CD4-positive, alpha-beta memory T cell (primary cell): ENCODE measurements around the gene CDK2. TPM values are rescaled to one million over a fixed set of nuclear protein-coding genes. Genes with fewer than 3 reads are reported as not detected.

ENCODE experiments used
- CTCF ChIA-PET: fragments of 350-600 bp; sonication (Branson Sonifier 250); formaldehyde crosslinking; loops from one replicate; lab custom pipeline; 2021; ENCODE audit warnings: inconsistent platforms; ENCODE audit not compliant: partially characterized antibody; lab: Charles Lee
- POLR2A ChIA-PET: fragments of 350-600 bp; sonication (Branson Sonifier 250); formaldehyde crosslinking; loops from one replicate; lab custom pipeline; 2021; ENCODE audit not compliant: partially characterized antibody; lab: Charles Lee
- DNase-seq, 5 donors: peaks; one replicate each; pipeline versions ENCODE4 v3.0.0 to v3.0.0-alpha.2; 2020 to 2022; ENCODE audit warnings: mixed read lengths in 1 of 5
- H3K27ac ChIP-seq: one replicate; pipeline ENCODE4 v1.7.0; 2013; ENCODE audit warnings: low read depth, low read length
- H3K27me3 ChIP-seq: 2 replicates; pipeline ENCODE4 v1.7.0; 2013; ENCODE audit warnings: mild to moderate bottlenecking, low read length, moderate library complexity; ENCODE audit not compliant: insufficient read depth
- H3K36me3 ChIP-seq: 2 replicates; pipeline ENCODE4 v1.7.0; 2013; ENCODE audit warnings: mild to moderate bottlenecking, low read length, moderate library complexity; ENCODE audit not compliant: insufficient read depth
- H3K4me1 ChIP-seq: 2 replicates; pipeline ENCODE4 v1.7.0; 2013; ENCODE audit warnings: mild to moderate bottlenecking, low read length, moderate library complexity; ENCODE audit not compliant: insufficient read depth
- H3K4me3 ChIP-seq, 2 donors: one replicate each; pipeline ENCODE4 v1.7.0; 2013; ENCODE audit warnings: low read length in 2 of 2, mild to moderate bottlenecking in 1 of 2
- H3K9me3 ChIP-seq, 2 donors: one replicate each; pipeline ENCODE4 v1.7.0; 2013; ENCODE audit warnings: low read length in 2 of 2, control low read depth in 1 of 2; ENCODE audit not compliant: control insufficient read depth in 1 of 2
- H3K27ac Mint-ChIP-seq, 7 donors: one replicate each; pipeline ENCODE4 v1.8.0; 2020 to 2021; ENCODE audit warnings: mixed read lengths in 7 of 7, mild to moderate bottlenecking in 6 of 7, inconsistent platforms in 3 of 7, moderate library complexity in 3 of 7
- H3K27me3 Mint-ChIP-seq, 2 donors: one replicate each; pipeline ENCODE4 v1.8.0; 2020 to 2021; ENCODE audit warnings: mixed read lengths in 2 of 2
- H3K36me3 Mint-ChIP-seq, 2 donors: one replicate each; pipeline ENCODE4 v1.8.0; 2020 to 2021; ENCODE audit warnings: mixed read lengths in 2 of 2, inconsistent platforms in 1 of 2, mild to moderate bottlenecking in 1 of 2
- H3K4me1 Mint-ChIP-seq, 4 donors: one replicate each; pipeline ENCODE4 v1.8.0; 2020 to 2021; ENCODE audit warnings: mixed read lengths in 4 of 4, mild to moderate bottlenecking in 1 of 4
- H3K4me3 Mint-ChIP-seq, 8 donors: one replicate each; pipeline ENCODE4 v1.8.0; 2020 to 2021; ENCODE audit warnings: mixed read lengths in 8 of 8, mild to moderate bottlenecking in 7 of 8, moderate library complexity in 6 of 8, inconsistent platforms in 3 of 8
- H3K9me3 Mint-ChIP-seq, 8 donors: one replicate each; pipeline ENCODE4 v1.8.0; 2020 to 2021; ENCODE audit warnings: mixed read lengths in 8 of 8, mild to moderate bottlenecking in 5 of 8, inconsistent platforms in 3 of 8, moderate library complexity in 1 of 8
- intact Hi-C: fragments of 100-400 bp; cut with micrococcal nuclease; formaldehyde crosslinking; loops from one replicate; pipeline ENCODE4 v1.15.1; 2023
- polyA plus RNA-seq, 2 donors: library from polyadenylated mRNA; unstranded; fragments of 300-500 nt; fragmentation: Illumina TruSeq; gene quantifications; one replicate each; pipeline ENCODE4 v1.2.3, GENCODE V29; 2021
- total RNA-seq, 2 experiments: library from RNA; stranded (reverse); gene quantifications; one replicate each; pipeline ENCODE4 v1.2.3, GENCODE V29; 2021

Gene CDK2
- total and polyA plus RNA-seq, 4 experiments from 2014 or later = 4.7 to 21.5 (median 11.6) TPM

- Mint-ChIP-seq H3K27me3 (no peaks in the 10 kb centered on the region), H3K36me3 (peaks cover 6 to 10% of the 10 kb centered on the region in 2 donors), H3K27ac (peak overlapping the region in 1 of 7 donors; percentile 32), H3K4me1 (peaks cover 0 to 6% (median 4%) of the 10 kb centered on the region in 4 donors), H3K9me3 (no peaks in the 10 kb centered on the region), H3K4me3 (no peak overlapping the region)
- Histone ChIP-seq H3K4me3 (no peak overlapping the region), H3K9me3 (no peaks in the 10 kb centered on the region), H3K27me3 (no peaks in the 10 kb centered on the region), H3K36me3 (no peaks in the 10 kb centered on the region), H3K4me1 (no peaks in the 10 kb centered on the region), H3K27ac (no peak overlapping the region)
- DNase-seq = no peak
- ChIA-PET CTCF (interaction anchor here (1.0 to 1.8 kb wide), 2 partner anchors 16 to 18 kb away, joined by 3 to 9 read pairs; no protein-coding TSS in a partner anchor), POLR2A (interaction anchor here (0.8 to 1.6 kb wide), 2 partner anchors 27 to 232 kb away, joined by 3 read pairs; no protein-coding TSS in a partner anchor)
- intact Hi-C loops = no loop called here
Observed at GRCh38 chr12:56013482-56013881, 46.9 kb downstream of the CDK2 start.

GRCh38 chr12:56014205-56014604 is 47.6 kb downstream of the CDK2 start:
- Histone ChIP-seq H3K27me3 (no peaks in the 10 kb centered on the region), H3K36me3 (no peaks in the 10 kb centered on the region), H3K9me3 (no peaks in the 10 kb centered on the region), H3K4me3 (no peak overlapping the region), H3K4me1 (no peaks in the 10 kb centered on the region), H3K27ac (no peak overlapping the region)
- H3K36me3 Mint-ChIP-seq = peaks cover 3 to 10% of the 10 kb centered on the region in 2 donors
- no peak overlapping the region for H3K4me3 Mint-ChIP-seq
- H3K27ac Mint-ChIP-seq = no peak overlapping the region
- no peak for DNase-seq
- POLR2A ChIA-PET = interaction anchor here (0.8 to 1.6 kb wide), 2 partner anchors 27 to 233 kb away, joined by 3 read pairs; no protein-coding TSS in a partner anchor
- H3K4me1 Mint-ChIP-seq = peaks cover 0 to under 1% (median 0%) of the 10 kb centered on the region in 4 donors
- H3K9me3 Mint-ChIP-seq = no peaks in the 10 kb centered on the region
- intact Hi-C loops = no loop called here
- no peaks in the 10 kb centered on the region for H3K27me3 Mint-ChIP-seq
- CTCF ChIA-PET = interaction anchor here (0.7 to 1.8 kb wide), 3 partner anchors 15 to 1228 kb away, joined by 3 to 9 read pairs (median 3); no protein-coding TSS in a partner anchor

GRCh38 chr12:56017181-56017580 is 50.6 kb downstream of the CDK2 start:
- no peak overlapping the region for H3K27ac ChIP-seq
- POLR2A ChIA-PET = no interaction called here

GRCh38 chr12:56018356-56018755 is 51.7 kb downstream of the CDK2 start:
- peaks cover 13 to 32% (median 23%) of the 10 kb centered on the region in 4 donors for H3K4me1 Mint-ChIP-seq
- Histone ChIP-seq H3K4me3 (no peak overlapping the region), H3K9me3 (no peaks in the 10 kb centered on the region), H3K4me1 (peaks cover 32% of the 10 kb centered on the region), H3K27me3 (no peaks in the 10 kb centered on the region), H3K27ac (no peak overlapping the region), H3K36me3 (no peaks in the 10 kb centered on the region)
- H3K4me3 Mint-ChIP-seq = peak overlapping the region in 1 of 8 donors; percentile 42
- intact Hi-C loops = no loop called here
- peaks cover 3 to 5% of the 10 kb centered on the region in 2 donors for H3K36me3 Mint-ChIP-seq
- peak overlapping the region in 1 of 7 donors; percentile 44 for H3K27ac Mint-ChIP-seq
- no peak for DNase-seq
- ChIA-PET POLR2A (interaction anchor here (1.5 kb wide), 1 partner anchor 12 kb away, joined by 4 read pairs; no protein-coding TSS in a partner anchor), CTCF (interaction anchor here (2.9 kb wide), 1 partner anchor 23 kb away, joined by 16 read pairs; no protein-coding TSS in a partner anchor)
- no peaks in the 10 kb centered on the region for H3K27me3 Mint-ChIP-seq
- no peaks in the 10 kb centered on the region for H3K9me3 Mint-ChIP-seq

More at GRCh38 chr12:56017181-56017580, 50.6 kb downstream of the CDK2 start:
- Histone ChIP-seq H3K27me3 (no peaks in the 10 kb centered on the region), H3K36me3 (no peaks in the 10 kb centered on the region), H3K4me1 (peaks cover 26% of the 10 kb centered on the region), H3K4me3 (no peak overlapping the region), H3K9me3 (no peaks in the 10 kb centered on the region)
- Mint-ChIP-seq H3K4me3 (no peak overlapping the region), H3K4me1 (peaks cover 12 to 25% (median 20%) of the 10 kb centered on the region in 4 donors), H3K9me3 (no peaks in the 10 kb centered on the region), H3K36me3 (peaks cover 3 to 5% of the 10 kb centered on the region in 2 donors), H3K27me3 (no peaks in the 10 kb centered on the region), H3K27ac (no peak overlapping the region)
- intact Hi-C loops = no loop called here
- CTCF ChIA-PET = interaction anchor here (1.4 kb wide), 1 partner anchor 10 kb away, joined by 4 read pairs; no protein-coding TSS in a partner anchor
- DNase-seq = no peak

DNA sequence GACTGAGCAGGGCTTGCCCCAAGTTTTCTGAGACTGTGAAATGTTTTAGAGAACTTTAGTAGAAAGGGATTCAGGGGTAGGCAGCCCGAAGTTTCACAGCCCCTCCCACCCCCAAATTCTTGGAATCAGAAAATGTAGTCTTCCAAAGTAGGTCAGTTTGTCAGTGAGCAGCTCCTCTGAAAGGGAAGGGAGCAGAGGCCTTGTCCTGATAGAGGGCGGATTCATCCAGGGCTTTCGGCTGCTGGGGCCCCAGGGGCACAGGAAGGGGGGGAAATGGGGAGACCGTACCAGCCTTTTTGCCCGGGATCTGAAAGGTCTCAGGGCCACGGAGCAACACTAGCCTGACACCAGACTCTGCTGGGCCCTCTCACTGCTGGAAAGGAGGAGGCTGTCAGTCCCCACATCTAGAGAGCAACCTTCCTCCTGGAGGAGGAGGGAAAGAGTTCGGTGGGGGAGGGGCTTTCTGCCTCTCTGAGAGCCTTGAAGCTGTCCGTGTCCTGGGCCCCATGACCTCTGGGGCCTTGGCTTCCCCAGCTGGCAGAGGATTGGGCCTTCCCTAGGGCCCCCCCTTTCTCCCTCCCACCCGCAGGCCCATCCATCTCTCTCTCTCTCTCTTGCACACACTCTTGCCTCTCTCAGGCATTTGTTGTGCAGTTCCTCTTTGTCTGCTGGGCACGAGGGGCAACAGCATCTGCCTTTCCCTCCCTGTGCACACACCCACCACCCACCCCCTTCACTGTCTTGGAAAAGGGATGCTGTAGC is 54.0 kb downstream of the CDK2 start, which contains the start of gene IKZF4:
IKZF4 (plus strand) TSS at position 621 of the 762 bp plus-strand sequence. CDS start 451 bp downstream, outside the sequence.
- ChIA-PET CTCF (interaction anchor here (0.8 to 2.9 kb wide), 4 partner anchors 12 to 282 kb away, joined by 3 to 16 read pairs (median 3); no protein-coding TSS in a partner anchor), POLR2A (interaction anchor here (0.7 to 1.9 kb wide), 8 partner anchors 10 to 291 kb away, joined by 3 to 9 read pairs (median 4); partner anchors contain the start of genes PA2G4, RAB5B and SUOX)
- Histone ChIP-seq H3K4me1 (peaks cover 32% of the 10 kb centered on the region), H3K9me3 (no peaks in the 10 kb centered on the region), H3K36me3 (no peaks in the 10 kb centered on the region), H3K27ac (peak within 1 kb of the TSS; percentile 55), H3K4me3 (peak within 1 kb of the TSS; percentile 34 to 51), H3K27me3 (no peaks in the 10 kb centered on the region)
- intact Hi-C loops = no loop called here
- peak within 1 kb of the TSS; percentile 89 to 94 (median 90) for H3K4me3 Mint-ChIP-seq
- H3K27ac Mint-ChIP-seq = peak within 1 kb of the TSS; percentile 65 to 94 (median 92)
- no peaks in the 10 kb centered on the region for H3K9me3 Mint-ChIP-seq
- no peaks in the 10 kb centered on the region for H3K27me3 Mint-ChIP-seq
- peaks cover 16 to 36% (median 26%) of the 10 kb centered on the region in 4 donors for H3K4me1 Mint-ChIP-seq
- DNase-seq = no peak
- peaks cover 9% of the 10 kb centered on the region in 2 donors for H3K36me3 Mint-ChIP-seq

DNA sequence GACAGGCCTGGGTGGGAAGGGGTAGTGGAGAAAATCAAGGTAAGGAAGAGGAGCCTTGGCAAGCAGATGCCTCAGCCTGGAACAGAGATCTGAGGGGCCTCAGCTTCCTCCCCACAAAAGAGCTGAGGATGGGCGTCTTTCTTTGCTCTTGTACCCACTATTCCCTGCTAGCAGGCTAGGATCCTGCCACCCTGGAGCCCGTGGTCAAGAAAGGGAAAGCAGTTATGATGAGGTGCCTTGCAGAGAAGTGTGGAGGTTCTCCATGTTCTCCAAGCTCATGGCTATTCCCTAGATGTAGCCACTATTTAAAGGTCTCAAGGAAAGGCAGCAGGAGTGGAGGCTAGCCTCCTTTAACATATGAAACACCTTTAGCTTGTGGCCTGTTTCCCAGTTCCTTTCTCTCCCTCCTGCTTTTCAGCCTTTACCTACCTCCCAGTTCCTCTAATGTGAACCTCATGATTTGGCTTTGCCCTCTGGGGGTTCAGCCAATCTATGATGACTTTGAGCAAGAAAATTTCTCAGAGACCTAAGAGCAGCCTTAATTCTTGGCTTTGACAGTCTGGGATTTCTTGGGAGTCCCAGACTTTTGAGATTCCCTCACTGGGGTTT is 55.4 kb downstream of the CDK2 start:
- Histone ChIP-seq H3K27me3 (no peaks in the 10 kb centered on the region), H3K9me3 (no peaks in the 10 kb centered on the region), H3K36me3 (peaks cover 4% of the 10 kb centered on the region), H3K4me3 (peak overlapping the region in 1 of 2 donors; percentile 51), H3K4me1 (peaks cover 32% of the 10 kb centered on the region), H3K27ac (peak overlapping the region; percentile 55)
- H3K27me3 Mint-ChIP-seq = no peaks in the 10 kb centered on the region
- peaks cover 9 to 14% of the 10 kb centered on the region in 2 donors for H3K36me3 Mint-ChIP-seq
- CTCF ChIA-PET = interaction anchor here (0.8 to 1.1 kb wide), 3 partner anchors 24 to 59 kb away, joined by 3 to 5 read pairs (median 3); partner anchors contain the start of gene SUOX
- no peaks in the 10 kb centered on the region for H3K9me3 Mint-ChIP-seq
- peak overlapping the region; percentile 31 to 94 (median 92) for H3K27ac Mint-ChIP-seq
- intact Hi-C loops = no loop called here
- POLR2A ChIA-PET = interaction anchor here (0.6 to 1.9 kb wide), 10 partner anchors 14 to 292 kb away, joined by 3 to 9 read pairs (median 3); partner anchors contain the start of genes MYL6, ORMDL2, RAB5B and SARNP
- no peak for DNase-seq
- H3K4me1 Mint-ChIP-seq = peaks cover 16 to 36% (median 26%) of the 10 kb centered on the region in 4 donors
- peak overlapping the region; percentile 89 to 94 (median 90) for H3K4me3 Mint-ChIP-seq
